Measurements from ENCODE around the gene SMG6.

The SMG6 gene

GRCh38 chr17:2213291-2213960, 90.2 kb downstream of the SMG6 start:
- no peak for TF ChIP-seq EP300 (IDR thresholded peaks at IDR 0.05; ENCODE audit: borderline replicate concordance)
- no peak for TF ChIP-seq NFIC (IDR thresholded peaks at IDR 0.05)
- no peak for TF ChIP-seq FOXM1 (IDR thresholded peaks at IDR 0.05; ENCODE audit: borderline replicate concordance, low read depth)
- no peak for TF ChIP-seq REST (IDR thresholded peaks at IDR 0.05; ENCODE audit: low read depth)
- no peak for TF ChIP-seq RAD21 (IDR thresholded peaks at IDR 0.05; ENCODE audit: low read depth)
- TF ChIP-seq ZBTB7A (IDR thresholded peaks at IDR 0.05; ENCODE audit: low read depth): no peak
- TF ChIP-seq TAF1 (IDR thresholded peaks at IDR 0.05; ENCODE audit: low read depth): no peak
- no peak for TF ChIP-seq TCF12 (IDR thresholded peaks at IDR 0.05; ENCODE audit: low read depth)

GRCh38 chr17:2212400-2212981, 91.1 kb downstream of the SMG6 start:
- TF ChIP-seq EGR1 (IDR thresholded peaks at IDR 0.05) (no peak), RAD21 (IDR thresholded peaks at IDR 0.05; ENCODE audit: low read depth) (no peak), TCF12 (IDR thresholded peaks at IDR 0.05; ENCODE audit: low read depth) (no peak), CREB1 (IDR thresholded peaks at IDR 0.05; ENCODE audit: low read depth) (no peak), REST (IDR thresholded peaks at IDR 0.05; ENCODE audit: low read depth) (no peak), TAF1 (IDR thresholded peaks at IDR 0.05; ENCODE audit: low read depth) (no peak), YY1 (IDR thresholded peaks at IDR 0.05; ENCODE audit: low read depth) (no peak), NFIC (IDR thresholded peaks at IDR 0.05) (no peak), EP300 (IDR thresholded peaks at IDR 0.05; ENCODE audit: borderline replicate concordance) (no peak), TEAD4 (IDR thresholded peaks at IDR 0.05) (no peak), ZBTB7A (IDR thresholded peaks at IDR 0.05; ENCODE audit: low read depth) (no peak)

- TF ChIP-seq CEBPB (IDR thresholded peaks at IDR 0.05): no peak
- no peak for TF ChIP-seq ZBTB7A (IDR thresholded peaks at IDR 0.05; ENCODE audit: low read depth)
- no peak for TF ChIP-seq EGR1 (IDR thresholded peaks at IDR 0.05)
- TF ChIP-seq TCF12 (IDR thresholded peaks at IDR 0.05; ENCODE audit: low read depth): no peak
- TF ChIP-seq RAD21 (IDR thresholded peaks at IDR 0.05; ENCODE audit: low read depth): no peak
- no peak for TF ChIP-seq USF1 (IDR thresholded peaks at IDR 0.05)
- no peak for TF ChIP-seq MAX (IDR thresholded peaks at IDR 0.05)
- TF ChIP-seq EP300 (IDR thresholded peaks at IDR 0.05; ENCODE audit: borderline replicate concordance): no peak
- no peak for TF ChIP-seq REST (IDR thresholded peaks at IDR 0.05; ENCODE audit: low read depth)
- no peak for TF ChIP-seq NFIC (IDR thresholded peaks at IDR 0.05)
- TF ChIP-seq YY1 (IDR thresholded peaks at IDR 0.05; ENCODE audit: low read depth): no peak
Measured at GRCh38 chr17:2211661-2212399, 91.8 kb downstream of the SMG6 start.

- TF ChIP-seq FOXM1 (IDR thresholded peaks at IDR 0.05; ENCODE audit: borderline replicate concordance, low read depth) (no peak), RAD21 (IDR thresholded peaks at IDR 0.05; ENCODE audit: low read depth) (no peak), ZBTB7A (IDR thresholded peaks at IDR 0.05; ENCODE audit: low read depth) (no peak), USF1 (IDR thresholded peaks at IDR 0.05) (no peak), EGR1 (IDR thresholded peaks at IDR 0.05) (no peak), TCF12 (IDR thresholded peaks at IDR 0.05; ENCODE audit: low read depth) (no peak), REST (IDR thresholded peaks at IDR 0.05; ENCODE audit: low read depth) (no peak), TEAD4 (IDR thresholded peaks at IDR 0.05) (no peak), CEBPB (IDR thresholded peaks at IDR 0.05) (no peak), EP300 (IDR thresholded peaks at IDR 0.05; ENCODE audit: borderline replicate concordance) (no peak), TAF1 (IDR thresholded peaks at IDR 0.05; ENCODE audit: low read depth) (no peak), CREB1 (IDR thresholded peaks at IDR 0.05; ENCODE audit: low read depth) (no peak), YY1 (IDR thresholded peaks at IDR 0.05; ENCODE audit: low read depth) (no peak), MAX (IDR thresholded peaks at IDR 0.05) (no peak), NFIC (IDR thresholded peaks at IDR 0.05) (no peak)
Measured at GRCh38 chr17:2210726-2211125, 92.9 kb downstream of the SMG6 start.

Measured in Ishikawa (cell line).